K562 (cell line): ENCODE data around the gene PRSS21. TPM values are rescaled to one million over a fixed set of nuclear protein-coding genes. Genes with fewer than 3 reads are reported as not detected.

Experiments used
- CREB3L1 ChIP-seq: fragments of 450-650 bp; IDR thresholded peaks from 2 replicates; pipeline ENCODE4 v1.6.1; 2014; ENCODE audit warnings: low read depth, mild to moderate bottlenecking, moderate library complexity, borderline replicate concordance
- ELK1 ChIP-seq: sonication (generic); formaldehyde crosslinking; IDR thresholded peaks from 2 replicates; pipeline ENCODE4 v1.8.1; 2022; ENCODE audit warnings: missing genetic modification reagents
- FIP1L1 ChIP-seq: fragments of 200-400 bp; formaldehyde crosslinking; IDR thresholded peaks from 2 replicates; pipeline ENCODE4 v1.6.1; 2018; ENCODE audit warnings: mild to moderate bottlenecking, low read depth, low read length; ENCODE audit not compliant: poor library complexity, severe bottlenecking
- FOSL1 ChIP-seq: fragments of 200-800 bp; sonication (Bioruptor generic); conservative IDR thresholded peaks from 2 replicates; pipeline ENCODE4 v1.6.1; 2016; ENCODE audit warnings: missing genetic modification characterization, missing compliant biosample characterization
- FOXA1 ChIP-seq: fragments of 450-650 bp; IDR thresholded peaks from 2 replicates; pipeline ENCODE4 v1.6.1; 2016; ENCODE audit warnings: mild to moderate bottlenecking, borderline replicate concordance
- GMEB1 ChIP-seq: fragments of 250-450 bp; sonication (Bioruptor Pico); IDR thresholded peaks from 2 replicates; pipeline ENCODE4 v1.4.0; 2020; ENCODE audit warnings: mild to moderate bottlenecking
- HDAC3 ChIP-seq: fragments of 450-650 bp; IDR thresholded peaks from 2 replicates; pipeline ENCODE4 v1.6.1; 2018; ENCODE audit warnings: borderline replicate concordance, mild to moderate bottlenecking, moderate library complexity; ENCODE audit not compliant: partially characterized antibody
- HMGN3 ChIP-seq: IDR thresholded peaks from 2 replicates; pipeline ENCODE4 v1.6.1; 2011; ENCODE audit warnings: borderline replicate concordance, low read depth, mild to moderate bottlenecking, mixed read lengths, low read length; ENCODE audit not compliant: insufficient read length; ENCODE audit errors: extremely low read depth
- ID3 ChIP-seq, 2 experiments: fragments of 250-450 bp in 1 of 2; fragments of 450-650 bp in 1 of 2; sonication (Bioruptor Pico) in 1 of 2; IDR thresholded peaks; 2 replicates each; pipeline versions ENCODE4 v1.6.1 to v1.8.0; 2016 to 2021; ENCODE audit warnings: mild to moderate bottlenecking in 2 of 2, moderate library complexity in 2 of 2, missing compliant biosample characterization in 1 of 2, missing genetic modification characterization in 1 of 2
- KDM4B ChIP-seq, 2 experiments: fragments of 450-650 bp in 1 of 2; sonication (generic) in 1 of 2; IDR thresholded peaks; 2 replicates each; pipeline ENCODE4 v1.6.1; 2016 to 2017; ENCODE audit warnings: borderline replicate concordance in 2 of 2, antibody characterized with exemption in 1 of 2, low read depth in 1 of 2, mild to moderate bottlenecking in 1 of 2
- PPARD ChIP-seq: fragments of 250-450 bp; sonication (Bioruptor Pico); IDR thresholded peaks from 2 replicates; pipeline ENCODE4 v1.8.0; 2022; ENCODE audit warnings: inconsistent platforms, mild to moderate bottlenecking, moderate library complexity
- RNF2 ChIP-seq: sonication (generic); IDR thresholded peaks from 2 replicates; pipeline ENCODE4 v1.6.1; 2016
- U2AF2 ChIP-seq: fragments of 200-400 bp; formaldehyde crosslinking; optimal IDR thresholded peaks from 2 replicates; pipeline ENCODE3; 2017; ENCODE audit warnings: low read depth, mild to moderate bottlenecking, low read length
- ZC3H8 ChIP-seq: fragments of 450-650 bp; IDR thresholded peaks from 2 replicates; pipeline ENCODE4 v1.6.1; 2017
- ZNF511 ChIP-seq: sonication (generic); formaldehyde crosslinking; IDR thresholded peaks from 2 replicates; pipeline ENCODE4 v1.8.0; 2022; ENCODE audit warnings: mild to moderate bottlenecking, missing genetic modification reagents
- ZNF609 ChIP-seq: sonication (generic); formaldehyde crosslinking; IDR thresholded peaks from 2 replicates; pipeline ENCODE4 v1.8.1; 2023; ENCODE audit warnings: missing genetic modification reagents, mild to moderate bottlenecking, borderline replicate concordance
- polyA plus RNA-seq, 8 experiments: library from polyadenylated mRNA; depleted of rRNA in 4 of 8; stranded (reverse) in 5 of 8; unstranded in 3 of 8; fragments of >200 nt; fragmentation: Nextera tagmentation in 2 of 8; fragmentation: Illumina TruSeq in 1 of 8; extraction: Ambion mirVana in 2 of 8; extraction: Trizol in 1 of 8; gene quantifications; 2 replicates each; pipeline versions ENCODE4 v1.2.1 to v1.2.3, GENCODE V29; 2011 to 2014; ENCODE audit warnings: inconsistent platforms in 1 of 8, missing spikeins in 1 of 8
- total RNA-seq, 7 experiments: library from RNA; depleted of rRNA in 6 of 7; stranded (reverse); fragments of >200 nt in 6 of 7; fragmentation: Illumina TruSeq in 2 of 7; extraction: Trizol in 2 of 7; gene quantifications; 2 replicates each; pipeline versions ENCODE4 v1.2.1 to v1.2.3, GENCODE V29; 2011 to 2021; ENCODE audit warnings: low replicate concordance in 1 of 7

Gene PRSS21
- total and polyA plus RNA-seq, 9 of the 15 experiments (the other 6 are each of a cell fraction or from before 2014, with no cell fraction given) = 12.1 to 121 (median 61.3) TPM

GRCh38 chr16:2842340-2843000, 25.4 kb downstream of the PRSS21 start (continued):
- TF ChIP-seq ID3 (CRISPR knock-in tag; IDR thresholded peaks at IDR 0.05) (no peak), ID3 (tag; IDR thresholded peaks at IDR 0.05) (peak; percentile 31; the same call in 1 of the 2 replicates), ZC3H8 (no peak), FOSL1 (tag) (0 out of 2 replicates have a peak, but pooled peaks have one; percentile 18), HMGN3 (no peak), GMEB1 (CRISPR knock-in tag) (no peak), ELK1 (CRISPR knock-in tag) (no peak), CREB3L1 (peak; percentile 88; the same call in 1 of the 2 replicates), HDAC3 (no peak), ZNF511 (CRISPR knock-in tag) (no peak), RNF2 (peak; percentile 49; the same call in 1 of the 2 replicates), FIP1L1 (no peak), PPARD (CRISPR knock-in tag) (no peak), KDM4B (IDR thresholded peaks at IDR 0.05; ENCODE audit: borderline replicate concordance in 2 of 2, low read depth in 1 of 2) (no peak), FOXA1 (no peak), U2AF2 (no peak), ZNF609 (no peak)
